DLD1 (cell line): ENCODE results near the gene CAMSAP2.
"Not testable (repeated sequence)": the region's sequence is repeated elsewhere in the genome, so short reads cannot be mapped to it uniquely, and the experiment has no call there.

Source experiments
- in situ Hi-C: cut with HindIII; loops from 2 replicates; pipeline ENCODE4 v1.10.0; 2017; ENCODE audit warnings: low sequenced_read_pairs

Gene CAMSAP2

DNA sequence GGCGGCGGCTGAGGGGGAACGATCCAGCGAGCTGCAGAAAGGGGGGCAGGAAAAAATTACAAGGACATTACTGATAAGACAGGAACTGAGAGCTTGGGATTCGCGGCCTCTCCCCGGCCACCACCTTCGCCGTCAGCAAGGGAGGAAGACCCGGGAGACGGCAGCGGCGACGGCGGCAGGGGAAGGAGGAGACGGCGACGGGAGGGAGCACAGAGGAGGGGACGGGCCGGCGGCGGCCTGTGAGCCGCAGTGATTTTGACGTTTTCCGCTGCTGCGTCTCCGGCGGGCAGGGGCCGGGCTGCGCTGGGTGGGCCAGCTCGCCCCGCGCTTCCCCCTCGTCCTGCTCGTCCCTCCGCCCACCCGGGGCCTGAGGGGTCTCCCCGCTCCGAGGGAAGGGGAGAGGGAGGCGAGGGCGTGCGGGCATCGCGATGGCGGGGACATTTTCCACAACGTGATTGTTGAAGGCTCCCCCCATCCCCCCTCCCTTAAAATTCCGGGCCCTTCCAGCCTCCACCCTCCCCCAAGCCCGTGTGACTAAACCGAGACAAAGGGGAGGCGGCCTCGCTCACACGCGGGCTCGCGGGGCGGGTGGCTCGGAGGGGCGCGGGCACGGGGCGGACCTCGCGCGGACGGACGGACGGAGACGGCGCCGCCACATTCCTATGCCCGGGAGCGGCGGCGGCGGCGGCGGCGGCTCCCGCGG is 407 bp downstream of the CAMSAP2 start:
- in situ Hi-C loops, result no loop called here

DNA sequence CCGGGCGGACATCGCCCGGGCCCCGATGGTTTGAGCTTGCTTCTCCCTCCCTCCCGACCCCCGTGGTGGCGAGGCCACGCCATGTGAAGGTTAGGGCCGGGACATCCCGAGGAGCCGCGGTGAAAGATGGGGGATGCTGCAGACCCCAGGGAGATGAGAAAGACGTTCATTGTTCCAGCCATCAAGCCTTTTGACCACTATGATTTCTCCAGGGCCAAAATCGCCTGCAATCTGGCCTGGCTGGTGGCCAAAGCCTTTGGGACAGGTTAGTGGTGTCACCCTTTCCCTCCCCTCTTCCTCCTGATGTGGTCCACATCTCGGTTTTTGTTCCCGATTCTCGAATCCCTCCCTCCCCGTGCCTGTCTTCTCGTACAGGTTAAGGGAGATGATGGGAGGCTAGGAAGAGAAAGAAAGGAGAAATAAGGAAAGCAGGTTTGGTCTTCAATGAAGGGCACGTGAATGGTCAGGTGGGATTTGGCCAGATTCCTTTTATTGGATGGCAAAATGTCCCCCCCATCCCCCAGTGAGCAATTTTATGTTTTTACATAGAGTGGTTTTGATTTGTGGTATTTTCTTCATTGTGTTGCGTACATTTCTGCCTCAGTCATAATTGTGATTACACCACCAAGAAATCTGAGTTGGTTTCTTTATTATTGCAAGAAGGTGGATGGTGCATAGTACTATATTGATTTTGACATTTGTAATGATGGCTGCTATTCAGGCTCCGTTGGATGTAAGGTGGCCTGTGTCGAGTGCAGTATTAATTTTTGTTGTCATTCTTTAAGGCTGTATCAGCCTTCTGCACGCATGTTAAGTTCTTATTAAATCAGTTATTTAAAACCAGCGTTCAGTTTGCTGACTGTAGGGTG is 1.2 kb downstream of the CAMSAP2 start:
- in situ Hi-C loops, result no loop called here

- in situ Hi-C loops, result no loop called here
Observed at GRCh38 chr1:200740571-200741208, 2.0 kb downstream of the CAMSAP2 start.

DNA sequence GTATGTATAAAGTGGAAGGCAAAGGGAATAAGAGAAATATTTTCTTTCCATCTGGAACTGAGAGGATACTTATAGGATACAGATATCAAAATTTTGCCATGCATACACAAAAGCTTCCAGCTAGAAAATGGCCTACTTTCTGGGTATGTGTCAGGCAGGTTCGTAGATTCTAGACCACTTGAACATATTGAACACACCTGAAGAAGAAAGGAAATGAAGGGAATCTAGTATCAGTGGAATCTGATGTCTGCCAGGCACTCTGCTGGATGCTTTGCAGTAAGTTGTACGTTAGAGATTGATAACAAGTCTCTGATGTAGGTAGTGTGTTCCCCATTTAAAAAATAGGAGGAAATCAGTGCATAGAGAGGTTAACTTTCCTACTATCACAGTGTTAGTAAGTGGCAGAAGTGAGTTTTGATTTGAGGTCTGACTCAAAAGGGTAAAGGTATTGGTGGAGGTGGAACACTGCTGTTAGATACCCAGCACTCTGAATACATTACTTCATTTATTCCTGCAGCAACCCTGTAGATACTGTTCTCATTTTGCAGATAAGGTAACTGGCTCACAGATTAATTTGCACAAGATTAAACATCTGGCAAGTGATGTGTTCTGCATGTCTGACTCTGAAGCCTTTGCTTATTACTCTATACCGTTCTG is 3.0 kb downstream of the CAMSAP2 start:
- in situ Hi-C loops, result no loop called here

DNA sequence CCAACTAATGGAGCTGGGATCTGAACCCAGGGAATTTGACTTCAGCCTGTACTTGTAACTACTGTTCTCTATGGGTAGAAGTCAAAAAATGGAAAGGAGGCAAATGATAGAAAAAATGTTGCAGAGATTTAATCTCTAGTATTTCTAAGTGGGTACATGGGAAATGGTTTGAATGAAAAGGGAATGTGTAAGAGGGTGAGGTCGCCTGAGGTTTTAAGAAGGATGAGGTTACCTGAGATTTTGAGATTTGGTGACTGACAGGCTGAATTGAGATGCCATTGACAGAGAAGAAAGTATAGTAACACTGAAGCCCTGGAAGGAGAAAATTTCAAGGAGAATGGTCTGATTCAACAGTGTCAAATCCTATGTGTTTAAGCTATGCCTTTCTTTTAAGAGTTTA is 5.5 kb downstream of the CAMSAP2 start:
- in situ Hi-C loops, result no loop called here

GRCh38 chr1:200749090-200749489 is 10.4 kb downstream of the CAMSAP2 start:
- in situ Hi-C loops, result no loop called here

DNA sequence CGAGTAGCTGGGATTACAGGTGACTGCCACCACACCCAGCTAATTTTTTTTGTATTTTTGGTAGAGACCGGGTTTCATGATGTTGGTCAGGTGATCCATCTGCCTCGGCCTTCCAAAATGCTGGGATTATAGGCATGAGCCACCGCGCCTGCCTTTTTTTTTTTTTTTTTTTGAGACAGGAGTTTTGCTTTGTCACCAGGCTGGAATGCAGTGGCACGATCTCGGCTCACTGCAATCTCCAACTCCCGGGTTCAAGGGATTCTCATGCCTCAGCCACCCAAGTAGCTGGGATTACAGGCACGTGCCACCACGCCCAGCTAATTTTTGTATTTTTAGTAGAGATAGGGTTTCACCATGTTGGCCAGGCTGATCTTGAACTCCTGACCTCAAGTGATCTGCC is 12.1 kb downstream of the CAMSAP2 start:
- in situ Hi-C loops, result not testable (repeated sequence)

DNA sequence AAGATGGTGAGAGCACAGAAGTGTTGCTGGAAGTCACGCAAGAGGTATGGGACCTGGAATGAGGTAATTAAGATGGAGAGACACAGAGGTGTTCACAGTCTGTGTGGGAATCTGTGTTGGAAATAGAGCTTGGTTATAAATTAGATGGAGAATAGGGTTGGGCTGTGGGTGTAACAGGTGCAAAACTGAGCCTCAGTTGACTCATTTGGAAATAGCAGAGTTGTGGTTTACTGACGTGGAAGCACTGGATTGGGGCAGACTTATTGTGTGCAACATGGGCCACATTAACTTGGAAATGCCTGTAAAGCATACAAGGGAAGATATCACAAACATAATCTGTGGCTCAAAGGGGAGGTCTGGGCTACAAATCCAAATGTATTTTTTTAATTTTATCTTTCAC is 13.0 kb downstream of the CAMSAP2 start:
- in situ Hi-C loops, result no loop called here

- in situ Hi-C loops, result no loop called here
Observed at GRCh38 chr1:200753650-200754198, 15.0 kb downstream of the CAMSAP2 start.

- in situ Hi-C loops, result no loop called here
Observed at GRCh38 chr1:200755456-200755855, 16.8 kb downstream of the CAMSAP2 start.

DNA sequence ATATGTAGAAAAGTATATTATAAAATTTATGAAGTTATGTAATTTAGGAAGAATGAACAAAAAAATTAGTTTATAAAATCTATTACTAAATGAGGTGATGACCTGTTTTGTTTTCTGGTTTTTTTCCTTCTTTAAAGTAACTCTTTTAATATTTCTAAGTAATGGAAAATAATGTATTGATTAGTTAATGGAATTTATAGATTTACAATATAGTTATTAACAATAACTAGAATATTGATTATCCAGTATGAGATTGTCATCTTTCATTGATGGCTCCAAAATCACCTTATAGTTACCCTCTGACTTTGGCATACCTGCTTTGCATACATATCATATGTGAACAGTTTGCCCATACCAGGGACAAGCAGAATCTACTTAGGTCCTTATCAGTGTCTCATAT is 23.4 kb downstream of the CAMSAP2 start:
- in situ Hi-C loops, result no loop called here

GRCh38 chr1:200767321-200767720 is 28.6 kb downstream of the CAMSAP2 start:
- in situ Hi-C loops, result no loop called here

- in situ Hi-C loops, result no loop called here
Observed at GRCh38 chr1:200771625-200772555, 33.2 kb downstream of the CAMSAP2 start.

DNA sequence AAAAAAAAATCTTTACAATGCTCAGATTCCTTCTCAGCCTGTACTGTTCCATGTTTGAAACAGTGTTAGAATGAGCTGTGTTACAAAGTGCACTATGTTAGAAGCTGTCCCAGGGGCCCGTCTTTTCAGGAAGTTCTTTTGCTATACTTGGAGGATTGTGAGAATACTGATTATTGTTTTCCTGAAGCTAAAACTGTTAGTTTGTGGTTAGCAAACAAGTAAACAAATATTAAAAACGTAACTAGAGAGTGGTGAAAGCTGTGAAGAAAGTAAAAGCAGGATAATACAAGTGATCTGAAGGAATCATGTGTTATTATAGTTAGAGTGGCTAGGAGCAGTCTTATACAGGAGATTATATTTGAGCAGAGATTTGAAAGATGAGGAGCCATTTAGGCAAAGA is 35.6 kb downstream of the CAMSAP2 start:
- in situ Hi-C loops, result no loop called here

DNA sequence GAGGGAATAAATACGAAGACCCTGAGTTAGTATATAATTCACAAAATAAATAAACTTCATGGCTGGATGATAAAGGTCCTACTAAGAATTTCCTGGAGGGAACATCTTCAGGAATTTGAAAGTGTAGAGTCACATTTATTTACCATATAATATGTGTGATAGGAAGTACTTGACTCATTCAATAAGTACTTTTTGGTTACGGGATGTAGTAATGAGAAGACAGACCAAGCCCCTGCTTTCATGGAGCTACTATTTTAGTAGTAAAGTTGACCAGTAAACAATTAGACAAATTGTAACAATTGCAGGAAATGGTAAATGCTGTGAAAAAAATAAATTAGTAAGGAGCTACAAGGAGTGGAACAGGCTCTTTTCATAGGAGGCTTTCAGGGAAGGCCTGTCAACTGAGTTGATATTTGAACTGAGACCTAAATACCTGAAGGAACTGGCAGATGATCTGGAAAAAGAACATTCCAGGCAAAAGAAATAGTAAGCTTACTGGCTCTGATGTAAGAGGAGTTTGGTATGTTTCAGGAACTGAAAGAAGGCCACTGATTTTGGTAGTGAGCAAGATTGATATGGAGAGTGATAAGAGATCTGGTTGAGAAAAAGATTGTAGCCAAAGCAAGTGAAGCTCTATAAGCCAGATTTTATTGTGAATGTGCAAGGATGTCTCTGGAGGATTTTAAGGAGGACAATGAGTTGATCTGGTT is 36.2 kb downstream of the CAMSAP2 start:
- in situ Hi-C loops, result no loop called here

- in situ Hi-C loops, result no loop called here
Observed at GRCh38 chr1:200775850-200776249, 37.2 kb downstream of the CAMSAP2 start.

DNA sequence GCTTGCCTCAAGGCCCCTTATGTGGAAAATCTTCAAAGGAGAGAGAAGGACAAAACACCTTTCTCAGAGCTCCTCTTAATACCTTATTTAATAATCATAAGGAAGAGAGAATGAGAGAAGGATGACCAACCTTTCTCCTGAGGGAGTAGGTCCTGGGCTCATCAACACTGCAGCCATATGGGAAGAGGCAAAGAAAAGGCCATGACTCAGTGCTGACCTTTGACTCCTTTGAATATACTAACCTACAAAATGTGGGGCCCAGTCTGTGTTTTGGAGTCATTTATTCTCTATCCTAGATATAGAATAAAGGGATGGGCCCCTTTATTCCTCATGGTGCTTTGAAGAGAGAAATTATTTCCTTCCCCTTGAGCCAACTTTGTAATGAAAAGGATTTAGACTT is 38.3 kb downstream of the CAMSAP2 start:
- in situ Hi-C loops, result no loop called here

DNA sequence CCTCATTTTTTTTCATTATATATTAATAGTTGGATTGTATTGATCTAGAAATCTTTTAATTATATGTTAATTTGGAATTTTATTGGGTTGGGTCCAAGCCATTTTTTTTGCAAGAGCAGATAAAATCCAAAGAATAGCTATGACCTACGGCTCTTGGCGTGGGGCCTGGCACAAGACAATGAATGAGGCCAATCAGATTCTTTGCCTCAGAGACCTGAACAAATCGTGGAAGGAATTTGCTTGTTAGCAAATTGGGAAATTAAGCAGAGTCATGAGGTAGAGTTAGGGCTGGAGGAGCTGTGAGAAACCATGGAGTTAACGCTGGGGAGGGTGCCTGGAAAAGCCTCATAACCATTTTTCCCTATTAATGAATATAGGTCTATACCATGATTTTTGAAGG is 40.1 kb downstream of the CAMSAP2 start:
- in situ Hi-C loops, result no loop called here

GRCh38 chr1:200779326-200779725 is 40.6 kb downstream of the CAMSAP2 start:
- in situ Hi-C loops, result no loop called here
